HEK293 (cell line): ENCODE measurements around the gene BAG5.

ENCODE experiments used
- KLF1 ChIP-seq: fragments of 450-650 bp; formaldehyde crosslinking; IDR thresholded peaks from 2 replicates; pipeline ENCODE4 v1.5.1; 2016; ENCODE audit warnings: missing biosample characterization, missing genetic modification characterization
- KLF16 ChIP-seq: fragments of 450-650 bp; formaldehyde crosslinking; IDR thresholded peaks from 2 replicates; pipeline ENCODE4 v1.5.1; 2017; ENCODE audit warnings: missing biosample characterization, missing genetic modification characterization
- RBAK ChIP-seq: fragments of 450-650 bp; formaldehyde crosslinking; IDR thresholded peaks from 2 replicates; pipeline ENCODE4 v1.5.1; 2016; ENCODE audit warnings: missing biosample characterization, missing genetic modification characterization
- YY1 ChIP-seq: fragments of 450-650 bp; formaldehyde crosslinking; IDR thresholded peaks from 2 replicates; pipeline ENCODE4 v1.5.1; 2018; ENCODE audit warnings: missing biosample characterization, missing genetic modification characterization
- ZNF248 ChIP-seq: fragments of 450-650 bp; formaldehyde crosslinking; IDR thresholded peaks from 2 replicates; pipeline ENCODE4 v1.5.1; 2017; ENCODE audit warnings: missing biosample characterization, missing genetic modification characterization
- ZNF621 ChIP-seq: fragments of 450-650 bp; formaldehyde crosslinking; IDR thresholded peaks from 2 replicates; pipeline ENCODE4 v1.5.1; 2017; ENCODE audit warnings: missing biosample characterization, missing genetic modification characterization
- ZNF626 ChIP-seq: fragments of 450-650 bp; sonication (Bioruptor Pico); formaldehyde crosslinking; IDR thresholded peaks from 2 replicates; pipeline ENCODE4 v1.5.1; 2018; ENCODE audit warnings: missing biosample characterization, missing genetic modification characterization, inconsistent platforms
- ZNF692 ChIP-seq: fragments of 450-650 bp; formaldehyde crosslinking; IDR thresholded peaks from 2 replicates; pipeline ENCODE4 v1.5.1; 2016; ENCODE audit warnings: missing biosample characterization, missing genetic modification characterization
- ZNF76 ChIP-seq: fragments of 450-650 bp; formaldehyde crosslinking; IDR thresholded peaks from 2 replicates; pipeline ENCODE4; 2016; ENCODE audit warnings: low read depth, missing biosample characterization, missing genetic modification characterization, borderline replicate concordance
- ZNF837 ChIP-seq: fragments of 450-650 bp; formaldehyde crosslinking; IDR thresholded peaks from 2 replicates; pipeline ENCODE4 v1.5.1; 2016; ENCODE audit warnings: missing biosample characterization, missing genetic modification characterization
- ZSCAN5A ChIP-seq: fragments of 450-650 bp; formaldehyde crosslinking; IDR thresholded peaks from 2 replicates; pipeline ENCODE4 v1.5.1; 2016; ENCODE audit warnings: missing biosample characterization, missing genetic modification characterization
- TF ChIP-seq, protein P1 (sequence below): fragments of 450-650 bp; formaldehyde crosslinking; IDR thresholded peaks from 2 replicates; pipeline ENCODE4 v1.5.1; 2016; ENCODE audit warnings: missing biosample characterization, missing genetic modification characterization
- TF ChIP-seq, protein P2 (sequence below): fragments of 450-650 bp; formaldehyde crosslinking; IDR thresholded peaks from 2 replicates; pipeline ENCODE4 v1.5.1; 2016; ENCODE audit warnings: missing biosample characterization, missing genetic modification characterization, low read depth
- TF ChIP-seq, protein P3 (sequence below): fragments of 450-650 bp; formaldehyde crosslinking; IDR thresholded peaks from 2 replicates; pipeline ENCODE4 v1.5.1; 2016; ENCODE audit warnings: missing biosample characterization, missing genetic modification characterization, borderline replicate concordance

GRCh38 chr14:103534576-103535061 lies 27.8 kb downstream of the BAG5 start:
- TF ChIP-seq, protein P1, sequence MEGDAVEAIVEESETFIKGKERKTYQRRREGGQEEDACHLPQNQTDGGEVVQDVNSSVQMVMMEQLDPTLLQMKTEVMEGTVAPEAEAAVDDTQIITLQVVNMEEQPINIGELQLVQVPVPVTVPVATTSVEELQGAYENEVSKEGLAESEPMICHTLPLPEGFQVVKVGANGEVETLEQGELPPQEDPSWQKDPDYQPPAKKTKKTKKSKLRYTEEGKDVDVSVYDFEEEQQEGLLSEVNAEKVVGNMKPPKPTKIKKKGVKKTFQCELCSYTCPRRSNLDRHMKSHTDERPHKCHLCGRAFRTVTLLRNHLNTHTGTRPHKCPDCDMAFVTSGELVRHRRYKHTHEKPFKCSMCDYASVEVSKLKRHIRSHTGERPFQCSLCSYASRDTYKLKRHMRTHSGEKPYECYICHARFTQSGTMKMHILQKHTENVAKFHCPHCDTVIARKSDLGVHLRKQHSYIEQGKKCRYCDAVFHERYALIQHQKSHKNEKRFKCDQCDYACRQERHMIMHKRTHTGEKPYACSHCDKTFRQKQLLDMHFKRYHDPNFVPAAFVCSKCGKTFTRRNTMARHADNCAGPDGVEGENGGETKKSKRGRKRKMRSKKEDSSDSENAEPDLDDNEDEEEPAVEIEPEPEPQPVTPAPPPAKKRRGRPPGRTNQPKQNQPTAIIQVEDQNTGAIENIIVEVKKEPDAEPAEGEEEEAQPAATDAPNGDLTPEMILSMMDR (tag by site-specific recombination) = no peak
- TF ChIP-seq KLF1 (tag by site-specific recombination) (no peak), ZNF626 (tag by site-specific recombination) (no peak), ZNF76 (tag by site-specific recombination) (no peak), RBAK (tag by site-specific recombination) (no peak), ZSCAN5A (tag by site-specific recombination) (no peak), ZNF248 (tag by site-specific recombination) (no peak), KLF16 (no peak), ZNF692 (tag by site-specific recombination) (no peak), YY1 (tag by site-specific recombination) (no peak), ZNF621 (tag by site-specific recombination) (no peak), ZNF837 (tag by site-specific recombination) (no peak)
- TF ChIP-seq, protein P2, sequence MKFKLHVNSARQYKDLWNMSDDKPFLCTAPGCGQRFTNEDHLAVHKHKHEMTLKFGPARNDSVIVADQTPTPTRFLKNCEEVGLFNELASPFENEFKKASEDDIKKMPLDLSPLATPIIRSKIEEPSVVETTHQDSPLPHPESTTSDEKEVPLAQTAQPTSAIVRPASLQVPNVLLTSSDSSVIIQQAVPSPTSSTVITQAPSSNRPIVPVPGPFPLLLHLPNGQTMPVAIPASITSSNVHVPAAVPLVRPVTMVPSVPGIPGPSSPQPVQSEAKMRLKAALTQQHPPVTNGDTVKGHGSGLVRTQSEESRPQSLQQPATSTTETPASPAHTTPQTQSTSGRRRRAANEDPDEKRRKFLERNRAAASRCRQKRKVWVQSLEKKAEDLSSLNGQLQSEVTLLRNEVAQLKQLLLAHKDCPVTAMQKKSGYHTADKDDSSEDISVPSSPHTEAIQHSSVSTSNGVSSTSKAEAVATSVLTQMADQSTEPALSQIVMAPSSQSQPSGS = no peak
- TF ChIP-seq, protein P3, sequence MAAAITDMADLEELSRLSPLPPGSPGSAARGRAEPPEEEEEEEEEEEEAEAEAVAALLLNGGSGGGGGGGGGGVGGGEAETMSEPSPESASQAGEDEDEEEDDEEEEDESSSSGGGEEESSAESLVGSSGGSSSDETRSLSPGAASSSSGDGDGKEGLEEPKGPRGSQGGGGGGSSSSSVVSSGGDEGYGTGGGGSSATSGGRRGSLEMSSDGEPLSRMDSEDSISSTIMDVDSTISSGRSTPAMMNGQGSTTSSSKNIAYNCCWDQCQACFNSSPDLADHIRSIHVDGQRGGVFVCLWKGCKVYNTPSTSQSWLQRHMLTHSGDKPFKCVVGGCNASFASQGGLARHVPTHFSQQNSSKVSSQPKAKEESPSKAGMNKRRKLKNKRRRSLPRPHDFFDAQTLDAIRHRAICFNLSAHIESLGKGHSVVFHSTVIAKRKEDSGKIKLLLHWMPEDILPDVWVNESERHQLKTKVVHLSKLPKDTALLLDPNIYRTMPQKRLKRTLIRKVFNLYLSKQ = no peak
